IMR-90 (cell line): ENCODE results near the gene PIN4. TPM values are rescaled to one million over a fixed set of nuclear protein-coding genes. Genes with fewer than 3 reads are reported as not detected.

Experiments used
- ATAC-seq: fragments of 200-7000 bp; cut with Tn5 transposase; 2 replicates; pipeline ENCODE4 v1.9.1; 2020; ENCODE audit warnings: low read depth, mild to moderate bottlenecking, moderate library complexity
- BruUV-seq: library from RNA; stranded (reverse); fragments of 400-500 nt; replicated peaks from 2 replicates; lab custom pipeline; 2021; lab: Mats Ljungman, UMichigan
- CTCF ChIA-PET: fragments of 300-600 bp; formaldehyde crosslinking; extraction: SDS; loops from one replicate; lab custom pipeline; 2021; ENCODE audit warnings: antibody characterized with exemption; lab: Yijun Ruan, JAX
- POLR2A ChIA-PET: fragments of 300-600 bp; sonication (Branson Sonifier 250); formaldehyde crosslinking; loops from one replicate; lab custom pipeline; 2022; ENCODE audit warnings: antibody characterized with exemption; ENCODE audit not compliant: unreplicated experiment; lab: Charles Lee
- DNase-seq: peaks from one replicate; pipeline ENCODE4 v3.0.0; 2013
- H2AFZ ChIP-seq: replicated peaks from 2 replicates; pipeline ENCODE3; 2013; ENCODE audit warnings: low read length, mild to moderate bottlenecking; ENCODE audit not compliant: poor library complexity
- H2AK5ac ChIP-seq: 2 replicates; pipeline ENCODE4 v1.6.1; 2013; ENCODE audit warnings: low read depth, low read length, inconsistent platforms
- H2AK9ac ChIP-seq: replicated peaks from 2 replicates; pipeline ENCODE3; 2013; ENCODE audit warnings: mild to moderate bottlenecking, low read depth, low read length, moderate library complexity; ENCODE audit not compliant: poor library complexity
- H2BK120ac ChIP-seq: 2 replicates; pipeline ENCODE4 v1.6.1; 2013; ENCODE audit warnings: low read depth, low read length, inconsistent platforms
- H2BK15ac ChIP-seq: 3 replicates; pipeline ENCODE4 v1.6.1; 2013; ENCODE audit warnings: low read depth, low read length, inconsistent platforms
- H2BK20ac ChIP-seq: 2 replicates; pipeline ENCODE4 v1.6.1; 2013; ENCODE audit warnings: low read depth, mild to moderate bottlenecking, inconsistent platforms, low read length, moderate library complexity
- H2BK5ac ChIP-seq: 2 replicates; pipeline ENCODE4 v1.6.1; 2013; ENCODE audit warnings: mild to moderate bottlenecking, low read depth, low read length, inconsistent platforms; ENCODE audit not compliant: poor library complexity, severe bottlenecking
- H3K14ac ChIP-seq: replicated peaks from 2 replicates; pipeline ENCODE4 v1.6.1; 2013; ENCODE audit warnings: low read depth, low read length, inconsistent platforms
- H3K18ac ChIP-seq: 2 replicates; pipeline ENCODE4 v1.6.1; 2013; ENCODE audit warnings: low read depth, low read length, control low read depth
- H3K23ac ChIP-seq: 2 replicates; pipeline ENCODE4 v1.6.1; 2013; ENCODE audit warnings: low read depth, low read length, inconsistent platforms
- H3K27ac ChIP-seq: 2 replicates; pipeline ENCODE4 v1.5.1; 2013; ENCODE audit warnings: mild to moderate bottlenecking, control low read depth, low read length; ENCODE audit not compliant: insufficient read depth
- H3K27me3 ChIP-seq: 2 replicates; pipeline ENCODE4 v1.6.1; 2013; ENCODE audit warnings: low read length; ENCODE audit not compliant: control insufficient read depth, insufficient read depth
- H3K36me3 ChIP-seq: 2 replicates; pipeline ENCODE4 v1.6.1; 2013; ENCODE audit warnings: low read length, mixed read lengths; ENCODE audit not compliant: control insufficient read depth, insufficient read depth
- H3K4ac ChIP-seq: 2 replicates; pipeline ENCODE4 v1.6.1; 2013; ENCODE audit warnings: low read depth, low read length, inconsistent platforms
- H3K4me1 ChIP-seq: 2 replicates; pipeline ENCODE4 v1.6.1; 2013; ENCODE audit warnings: low read length, mixed read lengths; ENCODE audit not compliant: control insufficient read depth, insufficient read depth
- H3K4me2 ChIP-seq: 2 replicates; pipeline ENCODE4 v1.6.1; 2013; ENCODE audit warnings: low read depth, mild to moderate bottlenecking, control low read depth, low read length, moderate library complexity
- H3K4me3 ChIP-seq: 2 replicates; pipeline ENCODE4 v1.5.1; 2013; ENCODE audit warnings: low read depth, mild to moderate bottlenecking, control low read depth, low read length, moderate library complexity; ENCODE audit not compliant: insufficient read depth
- H3K56ac ChIP-seq: 2 replicates; pipeline ENCODE4 v1.6.1; 2013; ENCODE audit warnings: low read length, inconsistent platforms; ENCODE audit not compliant: insufficient read depth; ENCODE audit errors: extremely low read depth
- H3K79me1 ChIP-seq, 2 experiments: 2 replicates each; pipeline ENCODE4 v1.6.1; 2013; ENCODE audit warnings: low read length in 2 of 2, inconsistent platforms in 1 of 2, low read depth in 1 of 2
- H3K9ac ChIP-seq: 2 replicates; pipeline ENCODE4 v1.6.1; 2013; ENCODE audit warnings: low read depth, low read length, control low read depth
- H3K9me1 ChIP-seq: 2 replicates; pipeline ENCODE4 v1.6.1; 2013; ENCODE audit warnings: low read length, inconsistent platforms; ENCODE audit not compliant: insufficient read depth
- H3K9me3 ChIP-seq: 2 replicates; pipeline ENCODE4 v1.6.1; 2013; ENCODE audit warnings: low read length; ENCODE audit not compliant: control insufficient read depth, insufficient read depth
- H4K20me1 ChIP-seq: 2 replicates; pipeline ENCODE4 v1.6.1; 2013; ENCODE audit warnings: low read length, inconsistent platforms; ENCODE audit not compliant: insufficient read depth
- H4K5ac ChIP-seq: 2 replicates; pipeline ENCODE4 v1.6.1; 2013; ENCODE audit warnings: mild to moderate bottlenecking, low read depth, low read length, control low read depth
- H4K8ac ChIP-seq, 2 experiments: 2 replicates each; pipeline ENCODE4 v1.6.1; 2013; ENCODE audit warnings: low read depth in 2 of 2, low read length in 2 of 2, control low read depth in 1 of 2, inconsistent platforms in 1 of 2
- H4K91ac ChIP-seq: 2 replicates; pipeline ENCODE4 v1.6.1; 2013; ENCODE audit warnings: low read depth, low read length, inconsistent platforms; ENCODE audit not compliant: insufficient read depth
- CEBPB ChIP-seq: IDR thresholded peaks from 2 replicates; pipeline ENCODE4 v1.6.1; 2012; ENCODE audit warnings: low read depth, low read length, improper control_type of control experiment
- WGBS, 2 experiments: methylation state at CpG; one replicate each; pipeline versions ENCODE4 v1.1.5 to v1.1.7; 2013; ENCODE audit warnings: missing lambda C conversion rate in 2 of 2; ENCODE audit not compliant: insufficient read length in 1 of 2; ENCODE audit errors: extremely low coverage in 2 of 2; 5-methylcytosine and 5-hydroxymethylcytosine counted together
- dilution Hi-C: fragments of 300-500 bp; cut with HindIII; formaldehyde crosslinking; loops from one replicate; pipeline ENCODE4 v1.14.3; 2018; ENCODE audit warnings: low sequenced_read_pairs; ENCODE audit not compliant: unreplicated experiment
- in situ Hi-C: fragments of 300-500 bp; cut with MboI; formaldehyde crosslinking; loops from 3 replicates; pipeline ENCODE4 v1.14.3; 2019; ENCODE audit warnings: low sequenced_read_pairs, inconsistent platforms, mixed read lengths
- intact Hi-C: fragments of 100-400 bp; cut with micrococcal nuclease; formaldehyde crosslinking; loops from 2 replicates; pipeline ENCODE4 v1.10.0; 2022
- polyA plus RNA-seq, 3 experiments: library from polyadenylated mRNA; depleted of rRNA; stranded (reverse); fragments of >200 nt; gene quantifications; 2 replicates each; pipeline ENCODE4 v1.2.3, GENCODE V29; 2012; ENCODE audit warnings: low replicate concordance in 1 of 3
- total RNA-seq: library from RNA; depleted of rRNA; stranded (reverse); fragments of >200 nt; gene quantifications from 2 replicates; pipeline ENCODE4 v1.2.3, GENCODE V29; 2012

The PIN4 gene
- total and polyA plus RNA-seq, 2 of the 4 experiments (the other 2 are of a cell fraction), result 2.2 to 18.2 TPM

DNA sequence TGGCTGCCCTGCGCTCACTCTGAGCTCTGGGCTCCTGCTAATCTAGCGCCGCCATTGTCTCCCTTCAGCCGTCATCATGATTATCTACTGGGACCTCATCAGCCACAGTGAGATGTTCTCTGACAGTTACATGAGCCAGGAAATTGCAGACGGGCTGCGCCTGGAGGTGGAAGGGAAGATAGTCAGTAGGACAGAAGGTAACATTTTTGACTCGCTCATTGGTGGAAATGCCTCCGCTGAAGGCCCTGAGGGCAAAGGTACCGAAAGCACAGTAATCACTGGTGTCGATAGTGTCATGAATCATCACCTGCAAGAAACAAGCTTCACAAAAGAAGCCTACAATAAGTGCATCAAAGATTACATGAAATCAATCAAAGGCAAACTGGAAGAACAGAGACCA, 21.8 kb upstream of the PIN4 start:
- no TSS peak for BruUV-seq
- DNase-seq, result no peak
- in situ Hi-C loops (no loop called here), intact Hi-C loops (no loop called here), dilution Hi-C loops (no loop called here)
- no peak for ATAC-seq
- H2AK5ac ChIP-seq, result no peak overlapping the region
- H2BK20ac ChIP-seq, result no peak overlapping the region
- no peak overlapping the region for H2AFZ ChIP-seq
- H3K4me2 ChIP-seq, result no peak overlapping the region
- no peak overlapping the region for H4K91ac ChIP-seq
- no peak overlapping the region for H3K4ac ChIP-seq
- no peak overlapping the region for H2BK5ac ChIP-seq
- no peak overlapping the region for H3K18ac ChIP-seq
- no peak overlapping the region for H3K9ac ChIP-seq
- H3K79me1 ChIP-seq, result no peaks in the 10 kb centered on the region
- no peak for TF ChIP-seq CEBPB
- H3K27ac ChIP-seq, result no peak overlapping the region
- H3K9me3 ChIP-seq, result peaks cover 14% of the 10 kb centered on the region
- no peak overlapping the region for H4K8ac ChIP-seq
- H2AK9ac ChIP-seq, result no peak overlapping the region
- no peaks in the 10 kb centered on the region for H3K9me1 ChIP-seq
- H2BK120ac ChIP-seq, result no peak overlapping the region
- H3K23ac ChIP-seq, result no peak overlapping the region
- CTCF ChIA-PET, result no interaction called here
- H2BK15ac ChIP-seq, result no peak overlapping the region
- H3K4me3 ChIP-seq, result no peak overlapping the region
- WGBS, 2 experiments, result 50% methylated on average over 4 of the region's 10 CpGs; no CpG with 5 or more reads in 1 of the 2 experiments
- H3K4me1 ChIP-seq, result no peaks in the 10 kb centered on the region
- POLR2A ChIA-PET, result no interaction called here
- H3K36me3 ChIP-seq, result no peaks in the 10 kb centered on the region
- peaks cover 17% of the 10 kb centered on the region for H3K27me3 ChIP-seq
- no peak overlapping the region for H4K5ac ChIP-seq
- H4K20me1 ChIP-seq, result no peaks in the 10 kb centered on the region; the same call in 1 of the 2 replicates
- H3K14ac ChIP-seq, result no peak overlapping the region
- no peak overlapping the region for H3K56ac ChIP-seq
